Measurements from ENCODE around the gene ITGB3. TPM values are rescaled to one million over a fixed set of nuclear protein-coding genes. Genes with fewer than 3 reads are reported as not detected.
A peak's percentile ranks its signal among the peaks of the same experiment; 100 is the strongest.

The ITGB3 gene
- total RNA-seq, 3 donors from 2014 or later (not counting 1 experiment from before 2014, with no cell fraction given), result 4.2 to 30.6 (median 11.6) TPM

DNA sequence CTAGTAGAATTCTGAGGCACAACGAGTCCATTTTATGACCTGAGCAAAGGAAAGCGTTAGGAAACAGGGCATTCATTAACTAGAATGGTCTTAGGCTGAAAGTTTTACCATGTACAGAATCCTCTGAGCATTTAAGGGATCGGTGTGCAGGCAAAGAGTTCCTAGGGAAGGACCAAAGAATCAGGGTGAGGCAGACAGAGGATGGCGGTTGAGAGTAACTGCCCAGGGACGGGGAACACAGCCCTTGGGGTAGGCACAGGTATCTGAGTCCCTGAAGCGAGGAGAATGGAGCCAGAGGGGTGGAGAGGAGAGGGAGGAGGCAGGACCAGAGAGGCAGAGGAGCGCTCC is 14.0 kb upstream of the ITGB3 start:
- Histone ChIP-seq H3K4me1 (ENCODE audit: control insufficient read depth, insufficient read depth, low read length) (peaks cover 8% of the 10 kb centered on the region), H3K9me3 (ENCODE audit: control insufficient read depth, insufficient read depth, low read length) (peaks cover 5% of the 10 kb centered on the region), H3K36me3 (ENCODE audit: control insufficient read depth, insufficient read depth, low read length) (no peaks in the 10 kb centered on the region), H3K4me3 (ENCODE audit: low read length) (no peak overlapping the region), H3K27ac (ENCODE audit: low read length) (no peak overlapping the region), H3K27me3 (ENCODE audit: control insufficient read depth, insufficient read depth, low read length) (no peaks in the 10 kb centered on the region)
- TF ChIP-seq, protein P1, sequence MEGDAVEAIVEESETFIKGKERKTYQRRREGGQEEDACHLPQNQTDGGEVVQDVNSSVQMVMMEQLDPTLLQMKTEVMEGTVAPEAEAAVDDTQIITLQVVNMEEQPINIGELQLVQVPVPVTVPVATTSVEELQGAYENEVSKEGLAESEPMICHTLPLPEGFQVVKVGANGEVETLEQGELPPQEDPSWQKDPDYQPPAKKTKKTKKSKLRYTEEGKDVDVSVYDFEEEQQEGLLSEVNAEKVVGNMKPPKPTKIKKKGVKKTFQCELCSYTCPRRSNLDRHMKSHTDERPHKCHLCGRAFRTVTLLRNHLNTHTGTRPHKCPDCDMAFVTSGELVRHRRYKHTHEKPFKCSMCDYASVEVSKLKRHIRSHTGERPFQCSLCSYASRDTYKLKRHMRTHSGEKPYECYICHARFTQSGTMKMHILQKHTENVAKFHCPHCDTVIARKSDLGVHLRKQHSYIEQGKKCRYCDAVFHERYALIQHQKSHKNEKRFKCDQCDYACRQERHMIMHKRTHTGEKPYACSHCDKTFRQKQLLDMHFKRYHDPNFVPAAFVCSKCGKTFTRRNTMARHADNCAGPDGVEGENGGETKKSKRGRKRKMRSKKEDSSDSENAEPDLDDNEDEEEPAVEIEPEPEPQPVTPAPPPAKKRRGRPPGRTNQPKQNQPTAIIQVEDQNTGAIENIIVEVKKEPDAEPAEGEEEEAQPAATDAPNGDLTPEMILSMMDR (IDR thresholded peaks at IDR 0.05), result no peak
- H3K4me3 Mint-ChIP-seq, result no peak overlapping the region
- DNase-seq (no peak), ATAC-seq (no peak)
- H3K36me3 Mint-ChIP-seq, result no peaks in the 10 kb centered on the region
- H3K4me1 Mint-ChIP-seq, result peaks cover 15 to 16% of the 10 kb centered on the region in 2 donors
- H3K9me3 Mint-ChIP-seq, result no peaks in the 10 kb centered on the region
- intact Hi-C loops (cut with micrococcal nuclease), result no loop called here
- H3K27ac Mint-ChIP-seq, result no peak overlapping the region
- WGBS (ENCODE audit: insufficient coverage), result 93% methylated on average over 7 of the region's 7 CpGs
- peaks cover 0 to 4% of the 10 kb centered on the region in 2 donors for H3K27me3 Mint-ChIP-seq (ENCODE audit: low read depth in 2 of 2)

DNA sequence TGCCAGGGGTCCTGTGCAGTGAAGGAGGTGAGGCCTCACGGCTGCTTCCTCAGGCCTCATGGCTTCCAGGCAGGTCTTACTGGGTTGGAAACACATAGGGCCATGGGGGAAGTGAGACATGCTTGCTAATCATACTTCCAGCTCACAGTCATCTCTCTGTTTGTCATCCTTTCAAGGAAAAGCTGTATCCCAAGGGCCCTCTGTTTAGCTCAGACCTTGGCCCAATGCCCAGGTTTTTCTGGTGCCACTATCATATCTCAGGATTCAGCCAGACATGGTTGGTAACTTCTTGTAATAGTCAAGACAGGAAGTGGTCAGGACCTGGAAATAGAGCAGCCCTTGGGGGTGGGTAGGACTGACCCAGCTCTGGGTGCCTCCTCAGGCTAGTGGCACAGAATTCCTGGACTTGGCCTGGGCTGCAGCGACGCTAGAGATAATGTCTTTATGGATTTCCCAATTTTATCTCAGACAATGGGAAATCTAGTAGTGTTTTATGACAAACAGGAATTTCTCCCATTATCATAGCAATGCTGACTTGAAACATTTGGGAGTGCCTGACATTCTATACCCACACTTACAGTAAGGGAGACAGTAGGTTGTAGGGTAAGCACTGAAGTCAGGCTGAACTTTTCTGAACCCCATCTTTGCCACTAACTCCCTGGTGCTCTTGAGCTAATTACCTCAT is 13.5 kb upstream of the ITGB3 start:
- H3K27me3 Mint-ChIP-seq (ENCODE audit: low read depth in 2 of 2), result peaks cover under 1 to 6% of the 10 kb centered on the region in 2 donors
- ATAC-seq (peak in 2 of 3 donors; percentile 29 to 52), DNase-seq (no peak)
- H3K36me3 Mint-ChIP-seq, result no peaks in the 10 kb centered on the region
- Histone ChIP-seq H3K27ac (ENCODE audit: low read length) (no peak overlapping the region), H3K4me1 (ENCODE audit: control insufficient read depth, insufficient read depth, low read length) (peaks cover 8% of the 10 kb centered on the region), H3K36me3 (ENCODE audit: control insufficient read depth, insufficient read depth, low read length) (no peaks in the 10 kb centered on the region), H3K9me3 (ENCODE audit: control insufficient read depth, insufficient read depth, low read length) (peaks cover 5% of the 10 kb centered on the region), H3K27me3 (ENCODE audit: control insufficient read depth, insufficient read depth, low read length) (no peaks in the 10 kb centered on the region), H3K4me3 (ENCODE audit: low read length) (no peak overlapping the region)
- no peak overlapping the region for H3K4me3 Mint-ChIP-seq
- intact Hi-C loops (cut with micrococcal nuclease), result no loop called here
- H3K9me3 Mint-ChIP-seq, result no peaks in the 10 kb centered on the region
- TF ChIP-seq, protein P1 (IDR thresholded peaks at IDR 0.05), result no peak
- no peak overlapping the region for H3K27ac Mint-ChIP-seq
- peaks cover 15 to 16% of the 10 kb centered on the region in 2 donors for H3K4me1 Mint-ChIP-seq
- WGBS (ENCODE audit: insufficient coverage), result 33% methylated on average over 1 of the region's 3 CpGs

DNA sequence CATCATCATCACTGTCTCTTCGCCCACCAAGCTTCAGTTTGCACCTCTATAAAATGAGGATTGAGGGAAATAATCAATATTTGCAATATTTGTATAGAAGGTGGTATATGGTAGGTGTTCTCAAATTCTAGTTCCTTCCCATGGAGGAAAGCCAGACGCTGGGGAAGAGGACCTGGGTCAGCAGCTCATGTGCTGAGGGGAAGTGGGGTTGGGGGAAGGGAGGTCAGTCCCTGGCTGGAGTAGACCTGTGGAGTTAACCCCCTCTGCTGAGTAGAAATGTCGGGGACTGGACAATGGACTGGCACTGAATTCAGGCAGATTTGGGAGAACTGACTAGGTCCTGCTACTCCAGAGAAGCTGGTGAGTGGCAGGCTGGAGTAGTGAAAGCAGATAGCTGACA is 12.8 kb upstream of the ITGB3 start:
- intact Hi-C loops (cut with micrococcal nuclease), result no loop called here
- Mint-ChIP-seq H3K4me1 (peaks cover 15 to 16% of the 10 kb centered on the region in 2 donors), H3K4me3 (no peak overlapping the region), H3K27ac (no peak overlapping the region), H3K36me3 (no peaks in the 10 kb centered on the region), H3K27me3 (ENCODE audit: low read depth in 2 of 2) (peaks cover 7 to 9% of the 10 kb centered on the region in 2 donors), H3K9me3 (no peaks in the 10 kb centered on the region)
- no peak for ATAC-seq
- peaks cover 5% of the 10 kb centered on the region for H3K9me3 ChIP-seq (ENCODE audit: control insufficient read depth, insufficient read depth, low read length)
- H3K36me3 ChIP-seq (ENCODE audit: control insufficient read depth, insufficient read depth, low read length), result no peaks in the 10 kb centered on the region
- H3K4me3 ChIP-seq (ENCODE audit: low read length), result no peak overlapping the region
- no peak overlapping the region for H3K27ac ChIP-seq (ENCODE audit: low read length)
- H3K4me1 ChIP-seq (ENCODE audit: control insufficient read depth, insufficient read depth, low read length), result peaks cover 8% of the 10 kb centered on the region
- TF ChIP-seq, protein P1 (IDR thresholded peaks at IDR 0.05), result no peak
- H3K27me3 ChIP-seq (ENCODE audit: control insufficient read depth, insufficient read depth, low read length), result no peaks in the 10 kb centered on the region
- DNase-seq, result no peak
- 59% methylated on average over 2 of the region's 3 CpGs for WGBS (ENCODE audit: insufficient coverage)

DNA sequence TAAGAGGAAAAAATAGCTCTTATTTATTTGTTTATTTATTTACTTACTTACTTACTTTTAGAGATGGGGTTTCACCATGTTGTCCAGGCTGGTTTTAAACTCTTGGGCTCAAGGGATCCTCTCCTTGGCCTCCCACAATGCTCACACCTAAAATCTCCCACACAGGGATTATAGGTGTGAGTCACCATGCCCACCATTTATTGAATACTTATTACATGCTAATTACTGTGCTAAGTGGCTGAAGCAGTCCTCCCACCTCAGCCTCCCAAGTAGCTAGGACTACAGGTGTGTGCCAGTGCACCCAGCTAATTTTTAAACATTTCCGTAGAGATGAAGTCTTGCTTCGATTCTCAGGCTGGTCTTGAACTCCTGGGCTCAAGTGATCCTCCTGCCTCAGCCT is 11.0 kb upstream of the ITGB3 start:
- WGBS (ENCODE audit: insufficient coverage), result 81% methylated on average over 2 of the region's 2 CpGs
- TF ChIP-seq, protein P1 (IDR thresholded peaks at IDR 0.05), result no peak
- Histone ChIP-seq H3K27ac (ENCODE audit: low read length) (no peak overlapping the region), H3K4me1 (ENCODE audit: control insufficient read depth, insufficient read depth, low read length) (peaks cover 8% of the 10 kb centered on the region), H3K9me3 (ENCODE audit: control insufficient read depth, insufficient read depth, low read length) (no peaks in the 10 kb centered on the region), H3K4me3 (ENCODE audit: low read length) (no peak overlapping the region), H3K27me3 (ENCODE audit: control insufficient read depth, insufficient read depth, low read length) (no peaks in the 10 kb centered on the region), H3K36me3 (ENCODE audit: control insufficient read depth, insufficient read depth, low read length) (no peaks in the 10 kb centered on the region)
- no peaks in the 10 kb centered on the region for H3K9me3 Mint-ChIP-seq
- H3K4me3 Mint-ChIP-seq, result no peak overlapping the region
- no peak for DNase-seq
- peaks cover 13 to 19% of the 10 kb centered on the region in 2 donors for H3K27me3 Mint-ChIP-seq (ENCODE audit: low read depth in 2 of 2)
- intact Hi-C loops (cut with micrococcal nuclease), result no loop called here
- H3K27ac Mint-ChIP-seq, result no peak overlapping the region
- ATAC-seq, result no peak
- H3K4me1 Mint-ChIP-seq, result peaks cover 15 to 16% of the 10 kb centered on the region in 2 donors
- no peaks in the 10 kb centered on the region for H3K36me3 Mint-ChIP-seq
